K562 (cell line): Measurements from ENCODE around the gene ALKBH3. TPM values are rescaled to one million over a fixed set of nuclear protein-coding genes. Genes with fewer than 3 reads are reported as not detected.

Experiments used
- ATF2 ChIP-seq: sonication (generic); formaldehyde crosslinking; IDR thresholded peaks from 2 replicates; pipeline ENCODE4 v1.8.1; 2022; ENCODE audit warnings: missing genetic modification reagents
- BCL6 ChIP-seq: fragments of 250-450 bp; sonication (Bioruptor Pico); IDR thresholded peaks from 2 replicates; pipeline ENCODE4 v1.4.0; 2020
- CBX2 ChIP-seq: fragments of 200-600 bp; sonication (generic); IDR thresholded peaks from one replicate; pipeline ENCODE4 v1.6.1; 2012; ENCODE audit warnings: mild to moderate bottlenecking, low read length, inconsistent platforms; ENCODE audit not compliant: insufficient read depth, poor library complexity, severe bottlenecking
- CCNT2 ChIP-seq: IDR thresholded peaks from 2 replicates; pipeline ENCODE4 v1.6.1; 2011; ENCODE audit warnings: borderline replicate concordance, low read depth, mild to moderate bottlenecking, moderate library complexity, mixed read lengths, low read length; ENCODE audit not compliant: insufficient read length; ENCODE audit errors: extremely low read depth
- HNRNPL ChIP-seq: fragments of 200-400 bp; formaldehyde crosslinking; IDR thresholded peaks from 2 replicates; pipeline ENCODE4 v1.6.1; 2017; ENCODE audit warnings: low read depth, mild to moderate bottlenecking, low read length
- MLLT1 ChIP-seq, 2 experiments: fragments of 450-650 bp; IDR thresholded peaks; 2 replicates each; pipeline ENCODE4 v1.6.1; 2016
- MTA3 ChIP-seq: fragments of 450-650 bp; formaldehyde crosslinking; IDR thresholded peaks from 2 replicates; pipeline ENCODE4 v1.6.1; 2017; ENCODE audit warnings: mild to moderate bottlenecking, borderline replicate concordance
- TRIM24 ChIP-seq, 2 experiments: fragments of 450-650 bp; IDR thresholded peaks; 2 replicates each; pipeline ENCODE4 v1.6.1; 2016
- TRIM25 ChIP-seq: fragments of 450-650 bp; IDR thresholded peaks from 2 replicates; pipeline ENCODE4 v1.7.0; 2016; ENCODE audit warnings: borderline replicate concordance
- ZNF232 ChIP-seq: sonication (generic); formaldehyde crosslinking; IDR thresholded peaks from 2 replicates; pipeline ENCODE4 v1.8.0; 2022; ENCODE audit warnings: mild to moderate bottlenecking, missing genetic modification reagents
- polyA plus RNA-seq, 8 experiments: library from polyadenylated mRNA; depleted of rRNA in 4 of 8; stranded (reverse) in 5 of 8; unstranded in 3 of 8; fragments of >200 nt; fragmentation: Nextera tagmentation in 2 of 8; fragmentation: Illumina TruSeq in 1 of 8; extraction: Ambion mirVana in 2 of 8; extraction: Trizol in 1 of 8; gene quantifications; 2 replicates each; pipeline versions ENCODE4 v1.2.1 to v1.2.3, GENCODE V29; 2011 to 2014; ENCODE audit warnings: inconsistent platforms in 1 of 8, missing spikeins in 1 of 8
- total RNA-seq, 7 experiments: library from RNA; depleted of rRNA in 6 of 7; stranded (reverse); fragments of >200 nt in 6 of 7; fragmentation: Illumina TruSeq in 2 of 7; extraction: Trizol in 2 of 7; gene quantifications; 2 replicates each; pipeline versions ENCODE4 v1.2.1 to v1.2.3, GENCODE V29; 2011 to 2021; ENCODE audit warnings: low replicate concordance in 1 of 7
- TF ChIP-seq, protein P1 (sequence below): sonication (generic); formaldehyde crosslinking; IDR thresholded peaks from 2 replicates; pipeline ENCODE4 v1.8.1; 2022; ENCODE audit warnings: missing genetic modification reagents

The ALKBH3 gene
- total and polyA plus RNA-seq, 9 of the 15 experiments (the other 6 are each of a cell fraction or from before 2014, with no cell fraction given), result 16.0 to 49.9 (median 36.5) TPM

DNA sequence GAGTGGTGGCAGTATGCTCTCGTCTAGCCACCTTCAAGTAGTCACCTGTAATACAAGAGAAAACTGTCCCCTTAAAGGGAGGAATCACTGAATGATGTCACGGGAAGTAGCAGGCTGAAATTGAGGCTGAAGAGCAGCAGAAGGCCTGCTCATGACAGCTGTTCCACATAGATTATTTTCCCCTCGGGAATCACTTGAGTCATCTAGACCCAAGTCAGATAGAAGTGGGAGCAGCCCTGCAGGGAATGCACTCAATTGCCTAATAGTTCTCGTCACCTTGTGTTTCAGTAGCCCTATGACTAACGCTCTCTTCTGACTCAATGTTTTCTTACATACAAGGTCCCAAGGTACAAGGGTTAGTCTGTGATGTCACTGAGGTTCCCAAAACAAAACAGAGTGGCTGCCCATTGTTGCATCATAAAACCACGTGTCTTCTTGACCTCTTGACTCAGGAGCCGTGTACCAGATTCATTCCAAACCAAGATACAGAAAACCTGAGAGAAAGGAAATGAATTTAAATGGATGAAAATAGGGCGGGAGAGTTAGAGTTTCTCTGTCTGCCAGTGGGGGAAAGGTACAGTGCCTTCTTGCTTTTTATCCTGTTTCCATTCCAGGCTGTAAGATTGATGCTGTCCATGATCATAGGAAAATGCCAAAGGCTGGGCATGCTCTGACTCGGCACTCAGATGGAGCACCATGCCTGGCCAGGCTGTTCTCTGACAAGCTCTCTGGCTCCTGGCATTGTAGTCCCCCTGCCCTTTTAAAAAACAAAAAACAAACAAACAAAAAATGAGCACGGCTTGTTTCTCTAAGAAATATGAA lies 40.2 kb downstream of the ALKBH3 start (continued):
- TF ChIP-seq CBX2, result no peak
- TF ChIP-seq MLLT1 (IDR thresholded peaks at IDR 0.05), result peak in 1 of 2 experiments; percentile 65; a peak in 1 of 4 replicates
- no peak for TF ChIP-seq ATF2
- no peak for TF ChIP-seq ZNF232 (CRISPR knock-in tag)
- peak; percentile 83 to 89 for TF ChIP-seq TRIM24 (IDR thresholded peaks at IDR 0.05)
- TF ChIP-seq CCNT2, result peak; percentile 80
- TF ChIP-seq HNRNPL, result no peak
- TF ChIP-seq, protein P1, sequence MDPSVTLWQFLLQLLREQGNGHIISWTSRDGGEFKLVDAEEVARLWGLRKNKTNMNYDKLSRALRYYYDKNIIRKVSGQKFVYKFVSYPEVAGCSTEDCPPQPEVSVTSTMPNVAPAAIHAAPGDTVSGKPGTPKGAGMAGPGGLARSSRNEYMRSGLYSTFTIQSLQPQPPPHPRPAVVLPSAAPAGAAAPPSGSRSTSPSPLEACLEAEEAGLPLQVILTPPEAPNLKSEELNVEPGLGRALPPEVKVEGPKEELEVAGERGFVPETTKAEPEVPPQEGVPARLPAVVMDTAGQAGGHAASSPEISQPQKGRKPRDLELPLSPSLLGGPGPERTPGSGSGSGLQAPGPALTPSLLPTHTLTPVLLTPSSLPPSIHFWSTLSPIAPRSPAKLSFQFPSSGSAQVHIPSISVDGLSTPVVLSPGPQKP, result no peak
- no peak for TF ChIP-seq TRIM25
- TF ChIP-seq MTA3, result peak; percentile 96
- no peak for TF ChIP-seq BCL6 (CRISPR knock-in tag)
